Stomach (tissue), 4 donors: ENCODE data around the gene NOC4L.

Experiments
- POLR2A ChIP-seq, 4 donors: fragments of 450-650 bp; IDR thresholded peaks; one replicate each; pipeline ENCODE4 v1.6.1; 2016; ENCODE audit warnings: antibody characterized with exemption in 4 of 4, control low read depth in 2 of 4, mild to moderate bottlenecking in 1 of 4, moderate library complexity in 1 of 4
- TF ChIP-seq, protein P1 (sequence below), 7 experiments: fragments of 450-650 bp in 4 of 7; fragments of 200-600 bp in 3 of 7; sonication (generic) in 3 of 7; IDR thresholded peaks; one replicate each; pipeline ENCODE4 v1.5.1; 2016 to 2019; ENCODE audit warnings: antibody characterized with exemption in 7 of 7, control low read depth in 2 of 7, mild to moderate bottlenecking in 1 of 7

DNA sequence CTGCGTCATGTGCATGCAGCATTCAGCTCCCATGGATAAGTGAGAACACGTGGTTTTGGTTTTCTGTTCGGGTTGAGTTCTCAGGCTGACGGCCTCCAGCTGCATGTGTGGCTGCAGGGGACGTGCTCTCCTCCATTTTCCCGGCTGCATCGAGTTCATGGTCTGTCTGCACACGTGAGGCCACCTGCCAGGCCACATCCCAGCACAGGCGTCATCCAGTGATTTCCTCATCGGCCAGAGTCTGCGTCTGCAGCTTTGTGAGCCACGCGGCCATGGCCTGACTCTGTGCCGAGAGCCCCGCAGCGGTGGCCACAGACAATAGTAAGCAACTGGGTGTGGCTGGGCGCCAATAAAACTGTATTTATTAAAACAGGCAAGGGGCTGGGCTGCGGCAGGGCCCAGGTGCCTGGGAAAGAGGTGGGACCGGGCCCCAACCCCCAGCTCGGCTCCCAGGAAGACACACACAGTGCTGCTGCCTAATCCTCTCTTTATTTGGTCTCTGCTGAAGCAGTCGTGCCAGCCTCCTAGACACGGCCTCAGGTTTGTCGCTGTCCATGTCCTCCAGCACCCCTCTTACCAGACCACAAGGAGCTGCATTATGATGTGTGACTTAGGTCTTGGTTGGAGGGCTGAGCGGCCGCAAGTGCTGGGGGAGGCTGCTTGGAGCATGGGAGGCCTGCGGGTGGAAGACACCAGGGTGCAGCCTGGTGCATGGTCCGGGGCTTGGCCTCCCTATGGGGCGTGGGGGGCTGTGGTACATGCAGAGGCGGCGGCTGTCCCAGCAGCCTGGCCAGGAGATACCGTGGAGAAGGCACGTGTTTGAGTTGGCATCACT lies 52.0 kb downstream of the NOC4L start:
- TF ChIP-seq, protein P1, sequence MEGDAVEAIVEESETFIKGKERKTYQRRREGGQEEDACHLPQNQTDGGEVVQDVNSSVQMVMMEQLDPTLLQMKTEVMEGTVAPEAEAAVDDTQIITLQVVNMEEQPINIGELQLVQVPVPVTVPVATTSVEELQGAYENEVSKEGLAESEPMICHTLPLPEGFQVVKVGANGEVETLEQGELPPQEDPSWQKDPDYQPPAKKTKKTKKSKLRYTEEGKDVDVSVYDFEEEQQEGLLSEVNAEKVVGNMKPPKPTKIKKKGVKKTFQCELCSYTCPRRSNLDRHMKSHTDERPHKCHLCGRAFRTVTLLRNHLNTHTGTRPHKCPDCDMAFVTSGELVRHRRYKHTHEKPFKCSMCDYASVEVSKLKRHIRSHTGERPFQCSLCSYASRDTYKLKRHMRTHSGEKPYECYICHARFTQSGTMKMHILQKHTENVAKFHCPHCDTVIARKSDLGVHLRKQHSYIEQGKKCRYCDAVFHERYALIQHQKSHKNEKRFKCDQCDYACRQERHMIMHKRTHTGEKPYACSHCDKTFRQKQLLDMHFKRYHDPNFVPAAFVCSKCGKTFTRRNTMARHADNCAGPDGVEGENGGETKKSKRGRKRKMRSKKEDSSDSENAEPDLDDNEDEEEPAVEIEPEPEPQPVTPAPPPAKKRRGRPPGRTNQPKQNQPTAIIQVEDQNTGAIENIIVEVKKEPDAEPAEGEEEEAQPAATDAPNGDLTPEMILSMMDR (IDR thresholded peaks at IDR 0.05) = no peak
- no peak for TF ChIP-seq POLR2A (IDR thresholded peaks at IDR 0.05)
